Esophagus muscularis mucosa (tissue), 4 donors: ENCODE results near the gene PLCG1. TPM values are rescaled to one million over a fixed set of nuclear protein-coding genes. Genes with fewer than 3 reads are reported as not detected.

ENCODE experiments used
- DNase-seq: peaks from one replicate; pipeline ENCODE4 v3.0.0-alpha.2; 2017; ENCODE audit errors: extremely low spot score
- H3K27ac ChIP-seq, 4 donors: fragments of 200-600 bp; sonication (generic); replicated peaks in 1 of 4; 1 replicate in 3 of 4; 2 replicates in 1 of 4; pipeline ENCODE4 v1.5.1; 2016 to 2019; ENCODE audit warnings: mild to moderate bottlenecking in 1 of 4
- H3K27me3 ChIP-seq, 4 donors: fragments of 200-600 bp; sonication (generic); one replicate each; pipeline versions ENCODE4 v1.5.1 to v1.6.0; 2016 to 2019
- H3K36me3 ChIP-seq, 4 donors: fragments of 200-600 bp; sonication (generic); one replicate each; pipeline ENCODE4 v1.5.1; 2016 to 2019
- H3K4me1 ChIP-seq, 4 donors: fragments of 200-600 bp; sonication (generic); one replicate each; pipeline ENCODE4 v1.5.1; 2016 to 2019
- H3K4me3 ChIP-seq, 4 donors: fragments of 200-600 bp; sonication (generic); 1 replicate in 2 of 4; 2 replicates in 2 of 4; pipeline ENCODE4 v1.5.1; 2016 to 2019; ENCODE audit warnings: mild to moderate bottlenecking in 4 of 4, moderate library complexity in 1 of 4
- H3K9me3 ChIP-seq, 4 donors: fragments of 200-600 bp; sonication (generic); 1 replicate in 3 of 4; 2 replicates in 1 of 4; pipeline ENCODE4 v1.5.1; 2016 to 2019
- CTCF ChIP-seq, 3 experiments: fragments of 200-600 bp in 2 of 3; fragments of 450-650 bp in 1 of 3; sonication (generic) in 2 of 3; IDR thresholded peaks; one replicate each; pipeline ENCODE4 v1.5.1; 2017 to 2019; ENCODE audit warnings: antibody characterized with exemption in 3 of 3, mild to moderate bottlenecking in 2 of 3, moderate library complexity in 1 of 3
- EP300 ChIP-seq: sonication (generic); formaldehyde crosslinking; IDR thresholded peaks from one replicate; pipeline ENCODE4 v1.6.1; 2017; ENCODE audit warnings: antibody characterized with exemption
- POLR2A ChIP-seq: fragments of 450-650 bp; IDR thresholded peaks from one replicate; pipeline ENCODE4 v1.6.1; 2017; ENCODE audit warnings: antibody characterized with exemption, moderate library complexity, mild to moderate bottlenecking, low read depth
- POLR2AphosphoS5 ChIP-seq, 2 donors: sonication (generic); formaldehyde crosslinking; IDR thresholded peaks; one replicate each; pipeline ENCODE4 v1.6.1; 2017; ENCODE audit warnings: antibody characterized with exemption in 2 of 2
- WGBS: methylation state at CpG from one replicate; pipeline ENCODE4 v1.1.5; 2018; 5-methylcytosine and 5-hydroxymethylcytosine counted together
- intact Hi-C: fragments of 100-400 bp; cut with DNase I; formaldehyde crosslinking; loops from one replicate; pipeline ENCODE4 v1.15.1; 2023
- total RNA-seq, 4 donors: library from RNA; depleted of rRNA; stranded (reverse); fragments of >200 nt; gene quantifications; one replicate each; pipeline versions ENCODE4 v1.1.0 to v1.2.1, GENCODE V29; 2016

Gene PLCG1
- total RNA-seq, 4 donors from 2014 or later: 68.4 to 119 (median 82.5) TPM

- TF ChIP-seq EP300 (no peak), POLR2A (no peak), CTCF (IDR thresholded peaks at IDR 0.05) (no peak), POLR2AphosphoS5 (IDR thresholded peaks at IDR 0.05) (no peak)
- Histone ChIP-seq H3K4me3 (no peak overlapping the region), H3K4me1 (peaks cover 20 to 69% (median 56%) of the 10 kb centered on the region in 4 donors), H3K9me3 (no peaks in the 10 kb centered on the region), H3K36me3 (no peaks in the 10 kb centered on the region), H3K27ac (no peak overlapping the region), H3K27me3 (no peaks in the 10 kb centered on the region)
- 100% methylated on average over 2 of the region's 2 CpGs for WGBS
- DNase-seq: no peak
- intact Hi-C loops: no loop called here
Observed at GRCh38 chr20:41219824-41220223, 82.5 kb downstream of the PLCG1 start.

- no peak for TF ChIP-seq POLR2A
- TF ChIP-seq CTCF (IDR thresholded peaks at IDR 0.05): no peak
- TF ChIP-seq EP300: no peak
- no peak for TF ChIP-seq POLR2AphosphoS5 (IDR thresholded peaks at IDR 0.05)
- Histone ChIP-seq H3K27me3 (no peaks in the 10 kb centered on the region), H3K27ac (peak overlapping the region; percentile 76 to 83 (median 78)), H3K9me3 (no peaks in the 10 kb centered on the region), H3K36me3 (no peaks in the 10 kb centered on the region), H3K4me3 (no peak overlapping the region), H3K4me1 (peaks cover 20 to 75% (median 57%) of the 10 kb centered on the region in 4 donors)
- intact Hi-C loops: no loop called here
- 91% methylated on average over 5 of the region's 5 CpGs for WGBS
- no peak for DNase-seq
Observed at GRCh38 chr20:41221614-41222218, 84.4 kb downstream of the PLCG1 start.

GRCh38 chr20:41222296-41222695 is 85.0 kb downstream of the PLCG1 start:
- Histone ChIP-seq H3K27me3 (no peaks in the 10 kb centered on the region), H3K4me1 (peaks cover 20 to 75% (median 57%) of the 10 kb centered on the region in 4 donors), H3K9me3 (no peaks in the 10 kb centered on the region), H3K27ac (peak overlapping the region; percentile 76 to 83 (median 78)), H3K36me3 (no peaks in the 10 kb centered on the region), H3K4me3 (no peak overlapping the region)
- WGBS: 90% methylated on average over 1 of the region's 1 CpG
- no peak for DNase-seq
- intact Hi-C loops: no loop called here
- no peak for TF ChIP-seq POLR2A
- TF ChIP-seq EP300: no peak
- TF ChIP-seq POLR2AphosphoS5 (IDR thresholded peaks at IDR 0.05): no peak
- no peak for TF ChIP-seq CTCF (IDR thresholded peaks at IDR 0.05)

- TF ChIP-seq POLR2A (no peak), EP300 (no peak), CTCF (IDR thresholded peaks at IDR 0.05) (no peak), POLR2AphosphoS5 (IDR thresholded peaks at IDR 0.05) (no peak)
- no peak for DNase-seq
- no peaks in the 10 kb centered on the region for H3K27me3 ChIP-seq
- peaks cover 20 to 75% (median 57%) of the 10 kb centered on the region in 4 donors for H3K4me1 ChIP-seq
- H3K36me3 ChIP-seq: no peaks in the 10 kb centered on the region
- peak overlapping the region; percentile 76 to 83 (median 78) for H3K27ac ChIP-seq
- no peak overlapping the region for H3K4me3 ChIP-seq
- intact Hi-C loops: no loop called here
- no peaks in the 10 kb centered on the region for H3K9me3 ChIP-seq
Observed at GRCh38 chr20:41222703-41223102, 85.4 kb downstream of the PLCG1 start.

GRCh38 chr20:41223112-41223511 is 85.8 kb downstream of the PLCG1 start:
- no peaks in the 10 kb centered on the region for H3K9me3 ChIP-seq
- DNase-seq: no peak
- peak overlapping the region; percentile 76 to 83 (median 78) for H3K27ac ChIP-seq
- intact Hi-C loops: no loop called here
- no peak overlapping the region for H3K4me3 ChIP-seq
- peaks cover 20 to 71% (median 54%) of the 10 kb centered on the region in 4 donors for H3K4me1 ChIP-seq
- TF ChIP-seq POLR2AphosphoS5 (IDR thresholded peaks at IDR 0.05) (no peak), EP300 (no peak)
- no peaks in the 10 kb centered on the region for H3K36me3 ChIP-seq
- H3K27me3 ChIP-seq: no peaks in the 10 kb centered on the region
